ENCODE measurements around the gene LGMN. TPM values are rescaled to one million over a fixed set of nuclear protein-coding genes. Genes with fewer than 3 reads are reported as not detected.
A peak's percentile ranks its signal among the peaks of the same experiment; 100 is the strongest.

LGMN gene
- total and polyA plus RNA-seq, 2 of the 13 experiments (the other 11 are each of a cell fraction or from before 2014, with no cell fraction given), result 28.9 to 76.4 TPM

DNA sequence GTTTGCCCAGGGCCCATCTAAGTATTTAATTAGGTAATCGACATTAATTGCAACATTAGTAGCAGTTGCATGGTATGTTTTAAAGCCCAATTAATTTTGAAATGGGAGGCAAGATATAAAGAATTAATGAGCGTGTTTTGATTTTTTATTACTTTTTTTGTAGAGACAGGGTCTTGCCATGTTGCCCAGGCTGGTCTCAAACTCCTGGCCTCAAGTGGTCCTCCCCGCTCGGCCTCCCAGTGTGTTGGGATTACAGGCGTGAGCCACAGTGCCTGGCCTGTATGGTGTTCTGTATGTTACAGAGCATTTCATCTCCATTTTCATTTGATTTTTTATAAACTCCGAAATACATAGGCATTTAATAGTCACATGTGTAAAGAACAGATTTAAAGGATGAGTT is 46.5 kb upstream of the LGMN start (continued):
- TF ChIP-seq, protein P1, sequence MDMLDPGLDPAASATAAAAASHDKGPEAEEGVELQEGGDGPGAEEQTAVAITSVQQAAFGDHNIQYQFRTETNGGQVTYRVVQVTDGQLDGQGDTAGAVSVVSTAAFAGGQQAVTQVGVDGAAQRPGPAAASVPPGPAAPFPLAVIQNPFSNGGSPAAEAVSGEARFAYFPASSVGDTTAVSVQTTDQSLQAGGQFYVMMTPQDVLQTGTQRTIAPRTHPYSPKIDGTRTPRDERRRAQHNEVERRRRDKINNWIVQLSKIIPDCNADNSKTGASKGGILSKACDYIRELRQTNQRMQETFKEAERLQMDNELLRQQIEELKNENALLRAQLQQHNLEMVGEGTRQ (IDR thresholded peaks at IDR 0.05; ENCODE audit: low read depth, low read length), result no peak
- TF ChIP-seq, protein P1 (CRISPR knock-in tag; IDR thresholded peaks at IDR 0.05; ENCODE audit: borderline replicate concordance), result no peak
- TF ChIP-seq MIER2 (CRISPR knock-in tag; IDR thresholded peaks at IDR 0.05), result no peak
- TF ChIP-seq, protein P2, sequence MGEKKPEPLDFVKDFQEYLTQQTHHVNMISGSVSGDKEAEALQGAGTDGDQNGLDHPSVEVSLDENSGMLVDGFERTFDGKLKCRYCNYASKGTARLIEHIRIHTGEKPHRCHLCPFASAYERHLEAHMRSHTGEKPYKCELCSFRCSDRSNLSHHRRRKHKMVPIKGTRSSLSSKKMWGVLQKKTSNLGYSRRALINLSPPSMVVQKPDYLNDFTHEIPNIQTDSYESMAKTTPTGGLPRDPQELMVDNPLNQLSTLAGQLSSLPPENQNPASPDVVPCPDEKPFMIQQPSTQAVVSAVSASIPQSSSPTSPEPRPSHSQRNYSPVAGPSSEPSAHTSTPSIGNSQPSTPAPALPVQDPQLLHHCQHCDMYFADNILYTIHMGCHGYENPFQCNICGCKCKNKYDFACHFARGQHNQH (CRISPR knock-in tag; IDR thresholded peaks at IDR 0.05), result no peak
- TF ChIP-seq ZNF615 (CRISPR knock-in tag; IDR thresholded peaks at IDR 0.05; ENCODE audit: borderline replicate concordance), result no peak
- TF ChIP-seq SATB2 (CRISPR knock-in tag; IDR thresholded peaks at IDR 0.05), result no peak
- no peak for TF ChIP-seq TOE1 (CRISPR knock-in tag; IDR thresholded peaks at IDR 0.05)
- TF ChIP-seq ZMYM4 (CRISPR knock-in tag; IDR thresholded peaks at IDR 0.05), result no peak
- TF ChIP-seq RORA (CRISPR knock-in tag; IDR thresholded peaks at IDR 0.05), result no peak
- TF ChIP-seq ZNF660 (CRISPR knock-in tag; IDR thresholded peaks at IDR 0.05; ENCODE audit: borderline replicate concordance, low read depth), result no peak
- peak; percentile 81 for TF ChIP-seq ZNF121 (CRISPR knock-in tag; IDR thresholded peaks at IDR 0.05)
- TF ChIP-seq PITX1 (CRISPR knock-in tag; IDR thresholded peaks at IDR 0.05), result no peak
- TF ChIP-seq, protein P3, sequence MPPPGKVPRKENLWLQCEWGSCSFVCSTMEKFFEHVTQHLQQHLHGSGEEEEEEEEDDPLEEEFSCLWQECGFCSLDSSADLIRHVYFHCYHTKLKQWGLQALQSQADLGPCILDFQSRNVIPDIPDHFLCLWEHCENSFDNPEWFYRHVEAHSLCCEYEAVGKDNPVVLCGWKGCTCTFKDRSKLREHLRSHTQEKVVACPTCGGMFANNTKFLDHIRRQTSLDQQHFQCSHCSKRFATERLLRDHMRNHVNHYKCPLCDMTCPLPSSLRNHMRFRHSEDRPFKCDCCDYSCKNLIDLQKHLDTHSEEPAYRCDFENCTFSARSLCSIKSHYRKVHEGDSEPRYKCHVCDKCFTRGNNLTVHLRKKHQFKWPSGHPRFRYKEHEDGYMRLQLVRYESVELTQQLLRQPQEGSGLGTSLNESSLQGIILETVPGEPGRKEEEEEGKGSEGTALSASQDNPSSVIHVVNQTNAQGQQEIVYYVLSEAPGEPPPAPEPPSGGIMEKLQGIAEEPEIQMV (CRISPR knock-in tag; IDR thresholded peaks at IDR 0.05; ENCODE audit: low read depth), result no peak
- TF ChIP-seq ZFP41 (CRISPR knock-in tag; IDR thresholded peaks at IDR 0.05; ENCODE audit: borderline replicate concordance), result no peak
- TF ChIP-seq, protein P4, sequence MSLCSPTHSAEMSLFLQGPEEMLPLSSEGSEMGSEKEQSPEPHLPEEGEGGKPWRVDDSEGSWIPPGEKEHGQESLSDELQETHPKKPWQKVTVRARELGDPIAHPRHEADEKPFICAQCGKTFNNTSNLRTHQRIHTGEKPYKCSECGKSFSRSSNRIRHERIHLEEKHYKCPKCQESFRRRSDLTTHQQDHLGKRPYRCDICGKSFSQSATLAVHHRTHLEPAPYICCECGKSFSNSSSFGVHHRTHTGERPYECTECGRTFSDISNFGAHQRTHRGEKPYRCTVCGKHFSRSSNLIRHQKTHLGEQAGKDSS (CRISPR knock-in tag; IDR thresholded peaks at IDR 0.05; ENCODE audit: borderline replicate concordance, low read depth), result no peak
- TF ChIP-seq, protein P5, sequence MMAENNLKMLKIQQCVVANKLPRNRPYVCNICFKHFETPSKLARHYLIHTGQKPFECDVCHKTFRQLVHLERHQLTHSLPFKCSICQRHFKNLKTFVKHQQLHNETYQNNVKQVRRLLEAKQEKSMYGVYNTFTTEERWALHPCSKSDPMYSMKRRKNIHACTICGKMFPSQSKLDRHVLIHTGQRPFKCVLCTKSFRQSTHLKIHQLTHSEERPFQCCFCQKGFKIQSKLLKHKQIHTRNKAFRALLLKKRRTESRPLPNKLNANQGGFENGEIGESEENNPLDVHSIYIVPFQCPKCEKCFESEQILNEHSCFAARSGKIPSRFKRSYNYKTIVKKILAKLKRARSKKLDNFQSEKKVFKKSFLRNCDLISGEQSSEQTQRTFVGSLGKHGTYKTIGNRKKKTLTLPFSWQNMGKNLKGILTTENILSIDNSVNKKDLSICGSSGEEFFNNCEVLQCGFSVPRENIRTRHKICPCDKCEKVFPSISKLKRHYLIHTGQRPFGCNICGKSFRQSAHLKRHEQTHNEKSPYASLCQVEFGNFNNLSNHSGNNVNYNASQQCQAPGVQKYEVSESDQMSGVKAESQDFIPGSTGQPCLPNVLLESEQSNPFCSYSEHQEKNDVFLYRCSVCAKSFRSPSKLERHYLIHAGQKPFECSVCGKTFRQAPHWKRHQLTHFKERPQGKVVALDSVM (CRISPR knock-in tag; IDR thresholded peaks at IDR 0.05), result peak; percentile 97
